Spinal cord (tissue), 10 donors: ENCODE measurements around the gene MAPKAPK2. TPM values are rescaled to one million over a fixed set of nuclear protein-coding genes. Genes with fewer than 3 reads are reported as not detected.

Experiments
- DNase-seq, 6 donors: peaks; one replicate each; pipeline versions ENCODE4 v3.0.0 to v3.0.0-alpha.2; 2013 to 2015; ENCODE audit warnings: low spot score in 6 of 6, low read depth in 4 of 6
- H3K27ac ChIP-seq: one replicate; pipeline ENCODE4 v1.5.1; 2013; ENCODE audit warnings: low read depth, low read length, control low read depth
- H3K27me3 ChIP-seq: one replicate; pipeline ENCODE4 v1.6.1; 2013; ENCODE audit warnings: low read length; ENCODE audit not compliant: control insufficient read depth, insufficient read depth
- H3K36me3 ChIP-seq: one replicate; pipeline ENCODE4 v1.6.1; 2013; ENCODE audit warnings: low read length; ENCODE audit not compliant: control insufficient read depth, insufficient read depth
- H3K4me1 ChIP-seq: one replicate; pipeline ENCODE4 v1.6.1; 2013; ENCODE audit warnings: low read length; ENCODE audit not compliant: control insufficient read depth, insufficient read depth
- H3K4me3 ChIP-seq: one replicate; pipeline ENCODE4 v1.5.1; 2013; ENCODE audit warnings: low read depth, low read length, control low read depth
- H3K9me3 ChIP-seq: one replicate; pipeline ENCODE4 v1.6.1; 2013; ENCODE audit warnings: low read length; ENCODE audit not compliant: control insufficient read depth, insufficient read depth
- WGBS: methylation state at CpG from one replicate; pipeline ENCODE4 v1.1.5; 2013; ENCODE audit warnings: missing lambda C conversion rate; ENCODE audit not compliant: insufficient coverage; 5-methylcytosine and 5-hydroxymethylcytosine counted together
- polyA plus RNA-seq, 2 donors: library from polyadenylated mRNA; unstranded; fragments of 120-200 nt; gene quantifications; one replicate each; pipeline ENCODE4 v1.2.1, GENCODE V29; 2013; ENCODE audit not compliant: insufficient read length in 2 of 2
- total RNA-seq, 2 donors: library from RNA; depleted of rRNA in 1 of 2; stranded (reverse); fragments of 120-200 nt in 1 of 2; fragments of >200 nt in 1 of 2; gene quantifications; one replicate each; pipeline versions ENCODE4 v1.2.3 to v1.2.4, GENCODE V29; 2013 to 2014
- donor health status: healthy.

The MAPKAPK2 gene
- total and polyA plus RNA-seq, 4 donors: 17.3 to 42.7 (median 35.4) TPM

GRCh38 chr1:206706298-206706791 lies 21.6 kb downstream of the MAPKAPK2 start:
- Histone ChIP-seq H3K9me3 (no peaks in the 10 kb centered on the region), H3K27ac (no peak overlapping the region), H3K4me3 (no peak overlapping the region), H3K36me3 (no peaks in the 10 kb centered on the region), H3K4me1 (peaks cover 51% of the 10 kb centered on the region), H3K27me3 (no peaks in the 10 kb centered on the region)
- DNase-seq: peak in 2 of 6 donors; percentile 51 to 55
- WGBS: 21% methylated on average over 7 of the region's 11 CpGs

- H3K36me3 ChIP-seq: no peaks in the 10 kb centered on the region
- H3K27ac ChIP-seq: no peak overlapping the region
- WGBS: 57% methylated on average over 4 of the region's 8 CpGs
- DNase-seq: no peak
- H3K4me1 ChIP-seq: peaks cover 51% of the 10 kb centered on the region
- no peaks in the 10 kb centered on the region for H3K9me3 ChIP-seq
- H3K27me3 ChIP-seq: no peaks in the 10 kb centered on the region
- no peak overlapping the region for H3K4me3 ChIP-seq
These were observed 22.2 kb downstream of the MAPKAPK2 start for GRCh38 chr1:206706806-206707366.

- no peak overlapping the region for H3K4me3 ChIP-seq
- no peaks in the 10 kb centered on the region for H3K36me3 ChIP-seq
- H3K4me1 ChIP-seq: peaks cover 42% of the 10 kb centered on the region
- H3K27me3 ChIP-seq: no peaks in the 10 kb centered on the region
- 100% methylated on average over 1 of the region's 2 CpGs for WGBS
- H3K9me3 ChIP-seq: no peaks in the 10 kb centered on the region
- no peak for DNase-seq
- H3K27ac ChIP-seq: no peak overlapping the region
These were observed 23.4 kb downstream of the MAPKAPK2 start for GRCh38 chr1:206708058-206708457.

GRCh38 chr1:206708882-206709281 lies 24.2 kb downstream of the MAPKAPK2 start:
- H3K9me3 ChIP-seq: no peaks in the 10 kb centered on the region
- WGBS: no CpG with 5 or more reads among the region's 2 CpGs
- DNase-seq: no peak
- no peaks in the 10 kb centered on the region for H3K27me3 ChIP-seq
- no peak overlapping the region for H3K4me3 ChIP-seq
- H3K4me1 ChIP-seq: peaks cover 35% of the 10 kb centered on the region
- no peaks in the 10 kb centered on the region for H3K36me3 ChIP-seq
- H3K27ac ChIP-seq: no peak overlapping the region

GRCh38 chr1:206709322-206709721 lies 24.6 kb downstream of the MAPKAPK2 start:
- H3K27me3 ChIP-seq: no peaks in the 10 kb centered on the region
- H3K4me1 ChIP-seq: peaks cover 32% of the 10 kb centered on the region
- no peak overlapping the region for H3K27ac ChIP-seq
- H3K36me3 ChIP-seq: no peaks in the 10 kb centered on the region
- DNase-seq: no peak
- no peaks in the 10 kb centered on the region for H3K9me3 ChIP-seq
- H3K4me3 ChIP-seq: no peak overlapping the region
- WGBS: 87% methylated on average over 2 of the region's 4 CpGs

- no peaks in the 10 kb centered on the region for H3K27me3 ChIP-seq
- DNase-seq: no peak
- no peaks in the 10 kb centered on the region for H3K36me3 ChIP-seq
- no peaks in the 10 kb centered on the region for H3K9me3 ChIP-seq
- WGBS: 90% methylated on average over 1 of the region's 5 CpGs
- H3K27ac ChIP-seq: no peak overlapping the region
- no peak overlapping the region for H3K4me3 ChIP-seq
- peaks cover 27% of the 10 kb centered on the region for H3K4me1 ChIP-seq
These were observed 25.2 kb downstream of the MAPKAPK2 start for GRCh38 chr1:206709772-206710459.

GRCh38 chr1:206710460-206710823 lies 25.7 kb downstream of the MAPKAPK2 start:
- no peaks in the 10 kb centered on the region for H3K9me3 ChIP-seq
- no peaks in the 10 kb centered on the region for H3K36me3 ChIP-seq
- H3K27me3 ChIP-seq: no peaks in the 10 kb centered on the region
- no peak overlapping the region for H3K27ac ChIP-seq
- H3K4me3 ChIP-seq: no peak overlapping the region
- WGBS: no CpG with 5 or more reads among the region's 3 CpGs
- DNase-seq: no peak
- peaks cover 22% of the 10 kb centered on the region for H3K4me1 ChIP-seq

GRCh38 chr1:206713070-206713469 lies 28.4 kb downstream of the MAPKAPK2 start:
- peaks cover 4% of the 10 kb centered on the region for H3K4me1 ChIP-seq

GRCh38 chr1:206713910-206714312 lies 29.2 kb downstream of the MAPKAPK2 start:
- no peaks in the 10 kb centered on the region for H3K27me3 ChIP-seq
- 71% methylated on average over 6 of the region's 6 CpGs for WGBS
- no peaks in the 10 kb centered on the region for H3K9me3 ChIP-seq
- no peak overlapping the region for H3K4me3 ChIP-seq
- H3K27ac ChIP-seq: no peak overlapping the region
- no peak for DNase-seq
- H3K4me1 ChIP-seq: peaks cover 4% of the 10 kb centered on the region
- H3K36me3 ChIP-seq: no peaks in the 10 kb centered on the region

More at GRCh38 chr1:206713070-206713469, 28.4 kb downstream of the MAPKAPK2 start:
- H3K9me3 ChIP-seq: no peaks in the 10 kb centered on the region
- H3K36me3 ChIP-seq: no peaks in the 10 kb centered on the region
- no peak for DNase-seq
- no peaks in the 10 kb centered on the region for H3K27me3 ChIP-seq
- no peak overlapping the region for H3K27ac ChIP-seq
- WGBS: 89% methylated on average over 3 of the region's 4 CpGs
- H3K4me3 ChIP-seq: no peak overlapping the region
